ENCODE data around the gene STEAP4. TPM values are rescaled to one million over a fixed set of nuclear protein-coding genes. Genes with fewer than 3 reads are reported as not detected.
A peak's percentile ranks its signal among the peaks of the same experiment; 100 is the strongest.

The STEAP4 gene
- total and polyA plus RNA-seq, 2 experiments from 2014 or later: not detected

- no peak overlapping the region for H3K27ac ChIP-seq
- WGBS, 2 experiments (ENCODE audit: low coverage in 1 of 2, low lambda C conversion rate in 2 of 2, missing lambda C conversion rate in 2 of 2): 70 to 76% methylated on average over 4 to 6 of the region's 6 CpGs
- H3K36me3 ChIP-seq (ENCODE audit: low read depth): no peaks in the 10 kb centered on the region
These were observed 79.7 kb downstream of the STEAP4 start for GRCh38 chr7:88226886-88227516.

GRCh38 chr7:88226201-88226600, 80.5 kb downstream of the STEAP4 start:
- Histone ChIP-seq H3F3A (ENCODE audit: insufficient read depth) (peaks cover 20% of the 10 kb centered on the region), H3K4me1 (ENCODE audit: insufficient read depth) (peaks cover 18% of the 10 kb centered on the region; the same call in 1 of the 2 replicates), H3K9ac (no peak overlapping the region), H3K27ac (no peak overlapping the region), H2AFZ (no peak overlapping the region), H3K79me2 (ENCODE audit: insufficient read depth) (no peaks in the 10 kb centered on the region), H4K20me1 (ENCODE audit: insufficient read depth) (no peaks in the 10 kb centered on the region), H3K27me3 (replicated peaks; ENCODE audit: insufficient read depth) (no peaks in the 10 kb centered on the region), H3K9me3 (ENCODE audit: low read depth) (no peaks in the 10 kb centered on the region), H3K9me2 (ENCODE audit: insufficient read depth) (no peaks in the 10 kb centered on the region), H3K4me2 (ENCODE audit: unreplicated experiment) (no peak overlapping the region), H3K36me3 (ENCODE audit: low read depth) (no peaks in the 10 kb centered on the region), H3K4me3 (no peak overlapping the region)
- no peak for DNase-seq
- 88% methylated on average over 4 of the region's 4 CpGs for WGBS, 2 experiments (ENCODE audit: low coverage in 1 of 2, low lambda C conversion rate in 2 of 2, missing lambda C conversion rate in 2 of 2)
- TF ChIP-seq EZH2 (IDR thresholded peaks at IDR 0.05; ENCODE audit: insufficient read depth, poor library complexity, severe bottlenecking) (no peak), EZH2phosphoT487 (IDR thresholded peaks at IDR 0.05; ENCODE audit: insufficient read depth, low read depth) (no peak)
- in situ Hi-C loops (cut with MboI): loop anchor here (25.0 kb wide), 2 partner anchors 1386 to 1886 kb away; no protein-coding TSS in a partner anchor

More at GRCh38 chr7:88226886-88227516, 79.7 kb downstream of the STEAP4 start:
- Histone ChIP-seq H3K27me3 (replicated peaks; ENCODE audit: insufficient read depth) (no peaks in the 10 kb centered on the region), H3K79me2 (ENCODE audit: insufficient read depth) (no peaks in the 10 kb centered on the region), H4K20me1 (ENCODE audit: insufficient read depth) (no peaks in the 10 kb centered on the region), H3K9me2 (ENCODE audit: insufficient read depth) (no peaks in the 10 kb centered on the region), H2AFZ (no peak overlapping the region), H3K4me1 (ENCODE audit: insufficient read depth) (peaks cover 18% of the 10 kb centered on the region; the same call in 1 of the 2 replicates), H3K9ac (no peak overlapping the region), H3K9me3 (ENCODE audit: low read depth) (no peaks in the 10 kb centered on the region), H3K4me2 (ENCODE audit: unreplicated experiment) (no peak overlapping the region), H3F3A (ENCODE audit: insufficient read depth) (peaks cover 16% of the 10 kb centered on the region; the same call in 1 of the 2 replicates), H3K4me3 (no peak overlapping the region)
- peak; percentile 65 for DNase-seq
- in situ Hi-C loops (cut with MboI): loop anchor here (25.0 kb wide), 2 partner anchors 1385 to 1885 kb away; no protein-coding TSS in a partner anchor
- TF ChIP-seq EZH2phosphoT487 (IDR thresholded peaks at IDR 0.05; ENCODE audit: insufficient read depth, low read depth): no peak
- no peak for TF ChIP-seq EZH2 (IDR thresholded peaks at IDR 0.05; ENCODE audit: insufficient read depth, poor library complexity, severe bottlenecking)

GRCh38 chr7:88224601-88225275, 82.0 kb downstream of the STEAP4 start:
- Histone ChIP-seq H3K9me2 (ENCODE audit: insufficient read depth) (no peaks in the 10 kb centered on the region), H3K36me3 (ENCODE audit: low read depth) (no peaks in the 10 kb centered on the region), H3K27ac (no peak overlapping the region), H3K4me1 (ENCODE audit: insufficient read depth) (peaks cover 23% of the 10 kb centered on the region), H3F3A (ENCODE audit: insufficient read depth) (peaks cover 30% of the 10 kb centered on the region), H3K4me2 (ENCODE audit: unreplicated experiment) (no peak overlapping the region), H4K20me1 (ENCODE audit: insufficient read depth) (no peaks in the 10 kb centered on the region), H3K27me3 (replicated peaks; ENCODE audit: insufficient read depth) (no peaks in the 10 kb centered on the region), H3K9ac (no peak overlapping the region), H2AFZ (no peak overlapping the region), H3K9me3 (ENCODE audit: low read depth) (no peaks in the 10 kb centered on the region), H3K4me3 (no peak overlapping the region), H3K79me2 (ENCODE audit: insufficient read depth) (0 out of 2 replicates have a peak, but pooled peaks cover under 1% of the 10 kb centered on the region)
- WGBS, 2 experiments (ENCODE audit: low coverage in 1 of 2, low lambda C conversion rate in 2 of 2, missing lambda C conversion rate in 2 of 2): 4 to 8% methylated on average over 2 of the region's 2 CpGs
- no peak for TF ChIP-seq EZH2 (IDR thresholded peaks at IDR 0.05; ENCODE audit: insufficient read depth, poor library complexity, severe bottlenecking)
- no peak for TF ChIP-seq EZH2phosphoT487 (IDR thresholded peaks at IDR 0.05; ENCODE audit: insufficient read depth, low read depth)
- in situ Hi-C loops (cut with MboI): loop anchor here (25.0 kb wide), 2 partner anchors 1388 to 1888 kb away; no protein-coding TSS in a partner anchor
- peak; percentile 67 for DNase-seq

GRCh38 chr7:88223265-88223664, 83.4 kb downstream of the STEAP4 start:
- H3K79me2 ChIP-seq (ENCODE audit: insufficient read depth): peaks cover 15% of the 10 kb centered on the region
- H3K9me2 ChIP-seq (ENCODE audit: insufficient read depth): no peaks in the 10 kb centered on the region
- no peaks in the 10 kb centered on the region for H3K36me3 ChIP-seq (ENCODE audit: low read depth)
- in situ Hi-C loops (cut with MboI): no loop called here
- no peaks in the 10 kb centered on the region for H3K9me3 ChIP-seq (ENCODE audit: low read depth)
- H4K20me1 ChIP-seq (ENCODE audit: insufficient read depth): peaks cover 2% of the 10 kb centered on the region; the same call in 1 of the 2 replicates
- no peaks in the 10 kb centered on the region for H3K27me3 ChIP-seq (replicated peaks; ENCODE audit: insufficient read depth)
- peaks cover 30% of the 10 kb centered on the region for H3F3A ChIP-seq (ENCODE audit: insufficient read depth)
- H3K4me3 ChIP-seq: no peak overlapping the region
- H3K27ac ChIP-seq: no peak overlapping the region
- 89 to 97% methylated on average over 2 of the region's 2 CpGs for WGBS, 2 experiments (ENCODE audit: low coverage in 1 of 2, low lambda C conversion rate in 2 of 2, missing lambda C conversion rate in 2 of 2)
- no peak for DNase-seq
- H3K4me1 ChIP-seq (ENCODE audit: insufficient read depth): peaks cover 26% of the 10 kb centered on the region
- H3K9ac ChIP-seq: no peak overlapping the region
- no peak overlapping the region for H2AFZ ChIP-seq
- H3K4me2 ChIP-seq (ENCODE audit: unreplicated experiment): no peak overlapping the region
- no peak for TF ChIP-seq EZH2 (IDR thresholded peaks at IDR 0.05; ENCODE audit: insufficient read depth, poor library complexity, severe bottlenecking)
- TF ChIP-seq EZH2phosphoT487 (IDR thresholded peaks at IDR 0.05; ENCODE audit: insufficient read depth, low read depth): no peak

Other genes with a start within 250 kb of the STEAP4 start
- gene SRI, start 86.9 kb downstream of the STEAP4 start, total RNA-seq (2014; rRNA removed; shearing (Covaris generic)): 59.3 and 80.3 TPM in 2 replicates
- gene SRI, start 86.9 kb downstream of the STEAP4 start, polyA plus RNA-seq (2016; fragmentation: Nextera tagmentation; extraction: Ambion mirVana): 267 and 268 TPM in 2 replicates